HepG2 (cell line): ENCODE measurements around the gene SHFL. TPM values are rescaled to one million over a fixed set of nuclear protein-coding genes. Genes with fewer than 3 reads are reported as not detected.
A peak's percentile ranks its signal among the peaks of the same experiment; 100 is the strongest.

Experiments
- AGO2 ChIP-seq: fragments of 200-400 bp; formaldehyde crosslinking; optimal IDR thresholded peaks from 2 replicates; pipeline ENCODE3; 2017; ENCODE audit warnings: mild to moderate bottlenecking, low read depth, low read length, moderate library complexity
- CC2D1A ChIP-seq: sonication (generic); formaldehyde crosslinking; IDR thresholded peaks from 2 replicates; pipeline ENCODE4 v1.8.1; 2023; ENCODE audit warnings: mild to moderate bottlenecking, missing genetic modification reagents
- CREB3 ChIP-seq: sonication (generic); formaldehyde crosslinking; IDR thresholded peaks from 2 replicates; pipeline ENCODE4 v1.5.0; 2020; ENCODE audit warnings: missing genetic modification reagents
- MAF1 ChIP-seq: sonication (generic); formaldehyde crosslinking; IDR thresholded peaks from 2 replicates; pipeline ENCODE4 v1.5.0; 2020; ENCODE audit warnings: missing genetic modification reagents, borderline replicate concordance
- RAD51 ChIP-seq: fragments of 450-650 bp; IDR thresholded peaks from 2 replicates; pipeline ENCODE4 v1.6.1; 2016; ENCODE audit warnings: borderline replicate concordance
- REL ChIP-seq: sonication (generic); formaldehyde crosslinking; conservative IDR thresholded peaks from 2 replicates; pipeline ENCODE4 v1.8.0; 2022; ENCODE audit warnings: mild to moderate bottlenecking, missing genetic modification reagents, moderate library complexity
- TARDBP ChIP-seq: sonication (generic); formaldehyde crosslinking; IDR thresholded peaks from 2 replicates; pipeline ENCODE4 v1.8.0; 2022; ENCODE audit warnings: mild to moderate bottlenecking, missing genetic modification reagents
- ZBED4 ChIP-seq: sonication (generic); formaldehyde crosslinking; IDR thresholded peaks from 2 replicates; pipeline ENCODE4 v1.4.0; 2020; ENCODE audit warnings: missing genetic modification reagents, borderline replicate concordance
- ZC3H13 ChIP-seq: sonication (generic); formaldehyde crosslinking; IDR thresholded peaks from 2 replicates; pipeline ENCODE4 v1.8.1; 2023; ENCODE audit warnings: mild to moderate bottlenecking, missing genetic modification reagents, moderate library complexity
- ZFX ChIP-seq: sonication (generic); formaldehyde crosslinking; IDR thresholded peaks from 2 replicates; pipeline ENCODE4 v1.4.0; 2020; ENCODE audit warnings: mild to moderate bottlenecking, low read depth, missing genetic modification reagents, moderate library complexity
- ZNF20 ChIP-seq: sonication (generic); formaldehyde crosslinking; IDR thresholded peaks from 2 replicates; pipeline ENCODE4 v1.4.0; 2020; ENCODE audit warnings: mild to moderate bottlenecking, moderate library complexity, missing genetic modification reagents
- ZNF501 ChIP-seq: sonication (generic); formaldehyde crosslinking; IDR thresholded peaks from 2 replicates; pipeline ENCODE4 v1.5.1; 2020; ENCODE audit warnings: mild to moderate bottlenecking, moderate library complexity, missing genetic modification reagents
- ZNF510 ChIP-seq: sonication (generic); formaldehyde crosslinking; IDR thresholded peaks from 2 replicates; pipeline ENCODE4 v1.4.0; 2020; ENCODE audit warnings: low read depth, mild to moderate bottlenecking, missing genetic modification reagents
- ZNF687 ChIP-seq: sonication (generic); formaldehyde crosslinking; IDR thresholded peaks from 2 replicates; pipeline ENCODE4 v1.5.1; 2020; ENCODE audit warnings: mild to moderate bottlenecking, missing genetic modification reagents, moderate library complexity
- polyA plus RNA-seq, 8 experiments: library from polyadenylated mRNA; depleted of rRNA in 3 of 8; stranded (reverse) in 7 of 8; unstranded in 1 of 8; fragments of >200 nt; fragmentation: Illumina TruSeq in 4 of 8; extraction: Trizol in 4 of 8; gene quantifications; 2 replicates each; pipeline versions ENCODE4 v1.2.1 to v1.2.3, GENCODE V29; 2011 to 2016; ENCODE audit warnings: low read depth in 4 of 8, missing spikeins in 1 of 8, mixed read lengths in 1 of 8; ENCODE audit not compliant: insufficient read depth in 1 of 8
- total RNA-seq, 5 experiments: library from RNA; depleted of rRNA; stranded (reverse); fragments of >200 nt; fragmentation: Illumina TruSeq; extraction: Trizol; gene quantifications; 2 replicates each; pipeline ENCODE4 v1.2.3, GENCODE V29; 2016; ENCODE audit warnings: low read depth in 1 of 5
- TF ChIP-seq, protein P1 (sequence below): sonication (generic); formaldehyde crosslinking; IDR thresholded peaks from 2 replicates; pipeline ENCODE4 v1.5.0; 2020; ENCODE audit warnings: missing genetic modification reagents
- TF ChIP-seq, protein P2 (sequence below): sonication (generic); formaldehyde crosslinking; conservative IDR thresholded peaks from 2 replicates; pipeline ENCODE4 v1.4.0; 2020; ENCODE audit warnings: missing genetic modification reagents

The SHFL gene
- total and polyA plus RNA-seq, 2 of the 13 experiments (the other 11 are each of a cell fraction or from before 2014, with no cell fraction given), result 12.3 to 36.4 TPM

- TF ChIP-seq ZBED4 (CRISPR knock-in tag) (peak; percentile 59; the same call in 1 of the 2 replicates), REL (CRISPR knock-in tag) (no peak), AGO2 (peak; percentile 71), ZNF20 (CRISPR knock-in tag) (no peak), CC2D1A (CRISPR knock-in tag) (no peak), TARDBP (peak; percentile 76), ZNF501 (CRISPR knock-in tag) (peak; percentile 96), MAF1 (no peak), CREB3 (CRISPR knock-in tag) (no peak), ZNF687 (peak; percentile 99), ZNF510 (CRISPR knock-in tag) (no peak), ZFX (CRISPR knock-in tag) (peak; percentile 99), RAD51 (no peak), ZC3H13 (CRISPR knock-in tag) (0 out of 2 replicates have a peak, but pooled peaks have one; percentile 7)
- TF ChIP-seq, protein P1, sequence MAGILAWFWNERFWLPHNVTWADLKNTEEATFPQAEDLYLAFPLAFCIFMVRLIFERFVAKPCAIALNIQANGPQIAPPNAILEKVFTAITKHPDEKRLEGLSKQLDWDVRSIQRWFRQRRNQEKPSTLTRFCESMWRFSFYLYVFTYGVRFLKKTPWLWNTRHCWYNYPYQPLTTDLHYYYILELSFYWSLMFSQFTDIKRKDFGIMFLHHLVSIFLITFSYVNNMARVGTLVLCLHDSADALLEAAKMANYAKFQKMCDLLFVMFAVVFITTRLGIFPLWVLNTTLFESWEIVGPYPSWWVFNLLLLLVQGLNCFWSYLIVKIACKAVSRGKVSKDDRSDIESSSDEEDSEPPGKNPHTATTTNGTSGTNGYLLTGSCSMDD (CRISPR knock-in tag), result no peak
- TF ChIP-seq, protein P2, sequence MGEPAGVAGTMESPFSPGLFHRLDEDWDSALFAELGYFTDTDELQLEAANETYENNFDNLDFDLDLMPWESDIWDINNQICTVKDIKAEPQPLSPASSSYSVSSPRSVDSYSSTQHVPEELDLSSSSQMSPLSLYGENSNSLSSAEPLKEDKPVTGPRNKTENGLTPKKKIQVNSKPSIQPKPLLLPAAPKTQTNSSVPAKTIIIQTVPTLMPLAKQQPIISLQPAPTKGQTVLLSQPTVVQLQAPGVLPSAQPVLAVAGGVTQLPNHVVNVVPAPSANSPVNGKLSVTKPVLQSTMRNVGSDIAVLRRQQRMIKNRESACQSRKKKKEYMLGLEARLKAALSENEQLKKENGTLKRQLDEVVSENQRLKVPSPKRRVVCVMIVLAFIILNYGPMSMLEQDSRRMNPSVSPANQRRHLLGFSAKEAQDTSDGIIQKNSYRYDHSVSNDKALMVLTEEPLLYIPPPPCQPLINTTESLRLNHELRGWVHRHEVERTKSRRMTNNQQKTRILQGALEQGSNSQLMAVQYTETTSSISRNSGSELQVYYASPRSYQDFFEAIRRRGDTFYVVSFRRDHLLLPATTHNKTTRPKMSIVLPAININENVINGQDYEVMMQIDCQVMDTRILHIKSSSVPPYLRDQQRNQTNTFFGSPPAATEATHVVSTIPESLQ, result no peak
Measured at GRCh38 chr19:10106100-10106936, 20.2 kb downstream of the SHFL start, which contains the start of gene PPAN (continued).
